Activated T-helper 9 cell treated with anti-CD3 and anti-CD28 coated beads, Interleukin-2, amount 50 U/mL, for 16 hours (primary cell): ENCODE data around the gene QARS1.

Experiments used
- DNase-seq: peaks from one replicate; pipeline ENCODE4 v3.0.0-alpha.2; 2020; ENCODE audit warnings: low read depth

The QARS1 gene

DNA sequence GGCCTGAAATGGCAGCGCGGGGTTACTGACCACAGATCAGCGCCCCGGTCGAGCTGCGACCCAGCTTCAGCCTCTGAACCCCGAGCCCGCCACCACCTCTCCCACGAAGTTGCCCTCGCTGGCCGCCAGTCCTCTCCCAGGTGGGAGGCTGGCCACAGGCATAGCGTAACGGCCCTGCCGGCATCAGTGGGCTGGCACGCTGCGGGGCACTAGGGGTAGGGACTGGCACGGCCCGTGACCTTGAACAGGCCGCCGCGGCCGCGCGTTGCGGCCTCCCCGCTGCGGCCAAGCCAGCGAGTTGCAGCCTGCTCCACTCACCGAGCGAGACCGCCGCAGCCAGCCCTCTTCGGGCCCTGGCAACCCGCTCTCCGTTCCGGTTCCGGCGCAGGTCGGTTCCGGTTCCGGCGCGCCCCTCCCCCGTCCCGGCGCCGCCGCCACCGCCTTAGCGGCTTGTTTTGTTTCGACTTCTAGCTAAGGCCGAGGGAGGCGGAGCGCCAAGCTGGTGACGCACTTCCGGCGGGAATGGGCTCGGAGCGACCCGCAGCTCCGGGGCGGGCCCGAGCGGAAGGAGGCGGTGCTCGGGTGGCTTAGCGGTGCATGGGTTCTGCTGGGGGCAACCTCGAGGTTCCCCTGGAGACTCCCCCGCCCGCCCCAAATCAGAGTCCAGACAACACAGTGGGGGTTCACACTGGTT, 16.0 kb upstream of the QARS1 start, which contains the start of gene USP19:
Gene USP19, minus strand, starts transcription at position 386 of the 694 bp plus-strand sequence. CDS start 1,678 bp downstream, outside the sequence.
- peak; percentile 90 for DNase-seq

- no peak for DNase-seq
Observed at GRCh38 chr3:49120096-49120437, 15.5 kb upstream of the QARS1 start.

GRCh38 chr3:49119439-49119838, 14.9 kb upstream of the QARS1 start:
- no peak for DNase-seq

DNA sequence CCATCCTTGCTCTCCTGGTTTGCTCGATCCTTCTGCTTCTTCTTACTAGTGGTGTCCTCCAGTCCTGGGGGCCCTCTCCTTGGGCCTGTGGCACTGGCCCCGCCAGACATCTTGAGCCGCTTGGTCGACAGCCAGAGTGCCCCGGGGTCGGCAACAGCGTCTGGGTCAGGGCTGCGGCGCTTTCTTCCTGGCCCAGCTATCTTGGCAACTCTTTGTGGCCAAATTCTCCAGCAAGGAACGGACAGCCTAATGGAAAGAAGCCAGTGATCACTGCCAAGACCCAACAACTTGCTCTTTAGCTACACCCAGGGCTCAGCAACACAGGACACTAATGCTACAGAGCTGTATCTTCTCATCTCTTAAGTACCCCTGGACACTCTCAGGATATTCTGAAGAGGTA, 14.5 kb upstream of the QARS1 start:
- DNase-seq = no peak

DNA sequence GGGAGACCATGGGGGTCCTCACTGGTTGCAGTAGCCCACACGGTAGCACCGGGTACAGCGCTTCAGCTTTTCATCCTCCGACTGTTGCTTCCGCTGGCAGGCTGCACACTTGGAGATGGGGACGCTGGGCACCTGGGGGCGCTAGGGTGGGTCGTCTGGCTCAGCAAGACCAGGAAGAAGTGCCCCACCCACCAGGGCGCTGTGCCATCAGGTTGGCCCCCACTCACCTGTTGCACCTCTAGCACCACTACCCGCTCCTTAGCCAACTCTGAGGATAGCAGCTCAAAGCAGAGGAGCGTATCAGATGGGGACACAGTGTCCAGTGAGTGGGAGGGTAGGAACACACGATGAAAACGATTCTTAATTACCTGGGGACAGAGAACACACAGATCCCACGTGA, 7.7 kb upstream of the QARS1 start:
- DNase-seq = no peak

- no peak for DNase-seq
Observed at GRCh38 chr3:49111347-49111746, 6.8 kb upstream of the QARS1 start.

- DNase-seq = no peak
Observed at GRCh38 chr3:49110780-49111179, 6.2 kb upstream of the QARS1 start.

- DNase-seq = no peak
Observed at GRCh38 chr3:49108346-49108745, 3.8 kb upstream of the QARS1 start.

- no peak for DNase-seq
Observed at GRCh38 chr3:49104052-49104426, 518 bp downstream of the QARS1 start.

DNA sequence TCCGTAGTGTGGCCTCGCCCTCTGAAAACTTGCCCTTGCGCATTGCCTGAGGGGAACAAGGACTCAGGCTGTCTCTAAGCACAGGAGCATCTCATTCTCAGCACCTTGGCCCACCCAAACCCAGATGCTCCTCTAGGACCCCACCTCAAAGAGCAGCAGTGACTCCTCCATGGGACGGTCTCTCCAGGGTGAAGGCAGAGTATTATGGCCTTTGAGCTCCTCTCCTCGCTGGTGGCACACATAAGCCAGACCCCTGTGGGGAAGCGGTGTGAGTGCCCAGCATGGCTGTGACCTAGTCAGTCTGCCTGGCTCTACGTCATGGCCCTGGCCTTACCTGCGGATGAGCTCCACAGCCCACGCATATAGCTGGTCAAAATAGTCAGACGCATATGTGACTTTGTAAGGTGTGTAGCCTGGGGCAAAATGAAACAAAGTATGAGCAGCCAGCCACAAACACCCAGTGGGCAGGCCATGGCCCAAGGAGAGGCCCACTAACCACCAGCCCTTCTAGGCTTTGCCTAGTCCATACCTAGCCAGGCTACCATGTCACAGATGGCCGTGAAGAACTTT, 4.4 kb downstream of the QARS1 start:
- DNase-seq = no peak

DNA sequence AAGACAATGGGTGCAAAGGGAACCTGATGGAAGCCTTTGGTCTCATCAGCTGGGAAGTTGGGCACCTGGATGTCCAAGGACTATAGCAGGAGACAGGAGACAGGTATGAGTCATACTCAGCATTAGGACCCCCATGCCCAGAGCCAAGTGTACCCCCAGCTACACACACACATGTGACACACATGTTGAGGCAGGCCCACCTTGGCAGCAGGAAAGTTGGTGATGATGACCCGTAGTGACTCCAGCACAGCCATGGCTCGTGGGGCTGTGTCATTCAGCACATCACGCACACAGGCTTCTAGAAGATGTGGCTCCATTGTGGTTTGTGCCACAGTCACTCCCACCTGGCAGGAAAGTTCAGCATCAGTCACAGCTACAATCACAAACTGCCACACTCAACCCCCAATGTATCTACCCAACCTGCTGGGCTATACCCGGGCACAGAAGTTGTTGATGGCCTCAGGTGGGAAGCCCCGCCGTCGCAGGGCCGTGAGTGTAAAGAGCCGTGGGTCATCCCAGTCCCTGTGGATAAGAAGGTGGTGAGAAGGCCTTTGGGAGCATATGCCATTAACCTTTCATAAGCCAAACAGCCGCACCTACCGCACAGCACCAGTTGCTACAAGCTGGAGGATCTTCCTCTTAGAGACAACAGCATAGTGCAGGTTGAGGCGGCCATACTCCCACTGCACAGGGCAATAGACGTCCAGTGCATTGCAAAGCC, 5.5 kb downstream of the QARS1 start:
- DNase-seq = no peak

GRCh38 chr3:49098429-49098828, 6.1 kb downstream of the QARS1 start:
- no peak for DNase-seq

- peak; percentile 89 for DNase-seq
Observed at GRCh38 chr3:49093853-49094767, 10.4 kb downstream of the QARS1 start, which contains the start of gene QRICH1. QRICH1 (minus strand) TSS chr3:49094071; CDS start chr3:49077017, 17,054 bp downstream.

- DNase-seq = peak; percentile 73
Observed at GRCh38 chr3:49092938-49093852, 11.4 kb downstream of the QARS1 start.

DNA sequence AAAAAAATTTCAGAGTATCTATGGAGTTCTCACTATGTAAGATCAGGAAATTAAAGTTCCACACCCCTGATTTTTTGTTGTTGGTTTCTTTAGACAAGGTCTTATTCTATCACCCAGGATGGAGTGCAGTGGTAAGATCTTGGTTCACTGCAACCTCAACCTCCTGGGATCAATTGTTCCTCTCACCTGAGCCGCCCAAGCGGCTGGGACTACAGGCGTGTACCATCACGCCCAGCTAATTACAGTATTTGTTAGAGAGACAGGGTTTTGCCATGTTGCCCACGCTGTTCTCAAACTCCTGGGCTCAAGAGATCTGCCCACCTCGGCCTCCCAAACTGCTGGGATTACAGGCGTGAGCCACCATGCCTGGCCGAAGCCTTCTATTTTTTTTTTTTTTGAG, 23.1 kb downstream of the QARS1 start:
- DNase-seq = no peak

GRCh38 chr3:49079270-49079669, 25.3 kb downstream of the QARS1 start:
- no peak for DNase-seq

- DNase-seq = no peak
Observed at GRCh38 chr3:49076646-49077045, 27.9 kb downstream of the QARS1 start.

- no peak for DNase-seq
Observed at GRCh38 chr3:49076116-49076515, 28.4 kb downstream of the QARS1 start.

DNA sequence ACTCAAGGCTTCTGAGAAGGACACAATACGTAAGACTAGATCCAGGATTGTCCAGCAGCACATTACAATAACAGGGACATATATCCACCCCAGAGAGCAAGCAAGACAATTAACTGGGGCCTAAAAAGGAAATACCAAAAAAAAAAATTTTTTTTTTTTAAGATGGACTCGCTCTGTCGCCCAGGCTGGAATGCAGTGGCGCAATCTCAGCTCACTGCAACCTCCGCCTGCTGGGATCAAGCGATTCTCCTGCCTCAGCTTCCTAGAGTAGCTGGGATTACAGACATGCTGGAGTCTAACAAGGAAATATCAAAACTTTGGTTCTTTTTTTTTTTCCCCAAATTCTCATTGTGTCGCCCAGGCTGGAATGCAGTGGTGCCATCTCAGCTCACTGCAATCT, 46.5 kb downstream of the QARS1 start:
- DNase-seq = no peak

GRCh38 chr3:49057268-49057667, 47.3 kb downstream of the QARS1 start:
- no peak for DNase-seq

DNA sequence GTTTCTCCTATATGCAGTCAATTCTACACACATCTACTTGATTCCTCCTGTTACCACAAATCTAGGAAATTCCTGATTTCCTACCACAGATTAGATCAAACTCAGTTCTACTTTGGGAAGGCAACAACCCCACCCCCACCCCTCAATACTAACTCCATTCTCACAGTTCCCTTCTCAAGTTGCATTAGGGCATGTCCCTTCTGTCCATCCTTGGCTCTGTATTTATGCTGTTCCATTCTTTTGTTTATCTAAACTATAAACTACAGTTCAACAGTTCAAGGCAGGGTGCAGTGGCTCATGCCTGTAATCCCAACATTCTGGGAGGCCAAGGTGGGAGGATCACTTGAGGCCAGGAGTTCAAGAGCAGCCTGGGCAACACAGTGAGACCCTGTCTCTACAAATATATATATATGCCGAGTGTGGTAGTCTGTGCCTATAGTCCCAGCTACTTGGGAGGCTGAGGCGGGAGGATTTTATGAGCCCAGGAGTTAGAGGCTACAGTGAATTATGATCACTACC, 50.2 kb downstream of the QARS1 start:
- no peak for DNase-seq
